22Rv1 (cell line): ENCODE data around the gene BTG3.

ENCODE experiments used
- ZFX ChIP-seq: fragments of 450-650 bp; IDR thresholded peaks from 2 replicates; pipeline ENCODE4 v1.6.1; 2017; ENCODE audit warnings: antibody characterized with exemption, borderline replicate concordance
- TF ChIP-seq, protein P1 (sequence below): fragments of 450-650 bp; IDR thresholded peaks from 2 replicates; pipeline ENCODE4 v1.5.1; 2017; ENCODE audit warnings: mild to moderate bottlenecking

- TF ChIP-seq, protein P1, sequence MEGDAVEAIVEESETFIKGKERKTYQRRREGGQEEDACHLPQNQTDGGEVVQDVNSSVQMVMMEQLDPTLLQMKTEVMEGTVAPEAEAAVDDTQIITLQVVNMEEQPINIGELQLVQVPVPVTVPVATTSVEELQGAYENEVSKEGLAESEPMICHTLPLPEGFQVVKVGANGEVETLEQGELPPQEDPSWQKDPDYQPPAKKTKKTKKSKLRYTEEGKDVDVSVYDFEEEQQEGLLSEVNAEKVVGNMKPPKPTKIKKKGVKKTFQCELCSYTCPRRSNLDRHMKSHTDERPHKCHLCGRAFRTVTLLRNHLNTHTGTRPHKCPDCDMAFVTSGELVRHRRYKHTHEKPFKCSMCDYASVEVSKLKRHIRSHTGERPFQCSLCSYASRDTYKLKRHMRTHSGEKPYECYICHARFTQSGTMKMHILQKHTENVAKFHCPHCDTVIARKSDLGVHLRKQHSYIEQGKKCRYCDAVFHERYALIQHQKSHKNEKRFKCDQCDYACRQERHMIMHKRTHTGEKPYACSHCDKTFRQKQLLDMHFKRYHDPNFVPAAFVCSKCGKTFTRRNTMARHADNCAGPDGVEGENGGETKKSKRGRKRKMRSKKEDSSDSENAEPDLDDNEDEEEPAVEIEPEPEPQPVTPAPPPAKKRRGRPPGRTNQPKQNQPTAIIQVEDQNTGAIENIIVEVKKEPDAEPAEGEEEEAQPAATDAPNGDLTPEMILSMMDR: no peak
- TF ChIP-seq ZFX: no peak
Observed at GRCh38 chr21:17575076-17575475, 37.6 kb downstream of the BTG3 start.
